Measurements from ENCODE around the gene HES2. TPM values are rescaled to one million over a fixed set of nuclear protein-coding genes. Genes with fewer than 3 reads are reported as not detected.

The HES2 gene
- total and polyA plus RNA-seq, 2 experiments from 2014 or later: 1.6 to 2.1 TPM

DNA sequence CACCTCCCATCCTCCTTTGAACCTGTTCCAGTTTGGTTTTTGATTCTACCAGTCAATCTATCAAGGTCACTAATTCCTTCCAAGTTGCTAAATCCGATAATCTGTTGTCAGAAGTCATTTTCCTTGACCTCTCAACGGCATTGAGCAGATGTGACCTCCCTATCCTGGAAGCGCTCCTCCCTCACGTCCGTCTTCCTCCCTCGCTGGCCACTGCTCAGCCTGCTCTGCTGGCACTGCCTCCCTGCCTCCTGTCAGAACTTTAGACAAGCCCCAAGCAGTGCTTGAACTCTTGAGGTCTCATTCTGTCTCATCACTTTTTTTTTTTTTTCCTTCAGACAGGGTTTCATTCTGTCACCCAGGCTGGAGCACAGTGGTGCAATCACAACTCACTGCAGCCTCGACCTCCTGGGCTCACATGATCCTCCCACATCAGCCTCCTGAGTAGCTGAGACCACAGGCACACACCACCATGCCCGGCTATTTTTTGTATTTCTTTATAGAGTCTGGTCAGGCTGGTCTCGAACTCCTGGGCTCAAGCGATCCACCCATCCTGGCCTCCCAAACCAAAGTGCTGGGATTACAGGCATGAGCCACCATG lies 21.8 kb downstream of the HES2 start:
- DNase-seq (ENCODE audit: low spot score): no peak
- no peak overlapping the region; the same call in 2 of the 3 replicates for H3K4me3 Mint-ChIP-seq
- H3K9me3 Mint-ChIP-seq: 0 out of 3 replicates have a peak, but pooled peaks cover 5% of the 10 kb centered on the region
- H2AFZ ChIP-seq: no peak overlapping the region
- H3K79me2 ChIP-seq (replicated peaks; ENCODE audit: insufficient read depth): no peaks in the 10 kb centered on the region
- H3K9me2 ChIP-seq (ENCODE audit: insufficient read depth): no peaks in the 10 kb centered on the region
- peaks cover 6% of the 10 kb centered on the region for H3K4me1 Mint-ChIP-seq
- TF ChIP-seq ETS1 (IDR thresholded peaks at IDR 0.05) (no peak), EZH2phosphoT487 (IDR thresholded peaks at IDR 0.05; ENCODE audit: unreplicated experiment) (no peak), ZNF462 (CRISPR knock-in tag; IDR thresholded peaks at IDR 0.05) (no peak), REST (IDR thresholded peaks at IDR 0.05; ENCODE audit: unreplicated experiment) (no peak), STAT1 (IDR thresholded peaks at IDR 0.05; ENCODE audit: unreplicated experiment) (no peak), NANOG (IDR thresholded peaks at IDR 0.05; ENCODE audit: borderline replicate concordance) (no peak), EZH2 (IDR thresholded peaks at IDR 0.05; ENCODE audit: low read depth, unreplicated experiment) (no peak), JUNB (IDR thresholded peaks at IDR 0.05; ENCODE audit: unreplicated experiment) (no peak), ZNF114 (CRISPR knock-in tag; IDR thresholded peaks at IDR 0.05) (no peak), ZNF331 (CRISPR knock-in tag; IDR thresholded peaks at IDR 0.05; ENCODE audit: low read depth) (no peak), POLR2AphosphoS5 (IDR thresholded peaks at IDR 0.05; ENCODE audit: low read depth) (no peak), CREB1 (CRISPR knock-in tag; IDR thresholded peaks at IDR 0.05; ENCODE audit: low read depth) (no peak), CTCF (conservative IDR thresholded peaks at IDR 0.05; ENCODE audit: low read depth in 2 of 2) (no peak)
- H3K27ac ChIP-seq (ENCODE audit: low read depth): no peak overlapping the region
- H3K27me3 Mint-ChIP-seq (ENCODE audit: insufficient read depth, low read depth, poor library complexity): peaks cover 5% of the 10 kb centered on the region
- peaks cover 12% of the 10 kb centered on the region for H3K36me3 Mint-ChIP-seq (ENCODE audit: low read depth)
- H3K4me1 ChIP-seq (ENCODE audit: insufficient read depth): no peaks in the 10 kb centered on the region
- no peaks in the 10 kb centered on the region for H3K36me3 ChIP-seq (ENCODE audit: insufficient read depth)
- no peaks in the 10 kb centered on the region for H4K20me1 ChIP-seq (replicated peaks; ENCODE audit: insufficient read depth)
- no peaks in the 10 kb centered on the region for H3K27me3 ChIP-seq (ENCODE audit: insufficient read depth)
- no peak overlapping the region for H3K4me3 ChIP-seq
- H3K27ac Mint-ChIP-seq: no peak overlapping the region
- no peak for ATAC-seq
- H3K4me2 ChIP-seq: no peak overlapping the region
- 0 out of 2 replicates have a peak, but pooled peaks cover 7% of the 10 kb centered on the region for H3F3A ChIP-seq (replicated peaks; ENCODE audit: low read depth)
